NAMALWA (cell line): Measurements from ENCODE around the gene MTG2.

ENCODE experiments used
- DNase-seq: peaks from one replicate; pipeline ENCODE4 v3.0.0-alpha.2; 2015; ENCODE audit warnings: low spot score

MTG2 gene

DNA sequence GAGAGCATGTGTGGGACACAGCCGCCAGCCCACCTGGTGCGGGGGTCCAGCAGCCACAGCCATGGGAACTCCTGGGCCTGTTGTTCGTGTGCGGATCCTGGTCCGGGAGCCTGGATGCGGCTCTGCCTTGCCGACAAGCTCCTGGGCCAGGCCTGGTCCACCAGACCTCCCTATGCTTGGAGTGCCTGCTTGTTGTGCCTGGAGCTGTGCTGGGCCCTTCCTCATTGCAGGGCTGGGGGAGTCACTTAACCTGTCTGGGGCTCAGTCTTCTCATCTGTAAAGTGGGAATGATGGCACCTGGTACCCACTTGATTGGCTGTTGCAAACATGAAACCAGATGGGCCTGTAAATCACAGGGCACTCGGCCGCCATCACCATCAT is 52.9 kb downstream of the MTG2 start:
- no peak for DNase-seq

DNA sequence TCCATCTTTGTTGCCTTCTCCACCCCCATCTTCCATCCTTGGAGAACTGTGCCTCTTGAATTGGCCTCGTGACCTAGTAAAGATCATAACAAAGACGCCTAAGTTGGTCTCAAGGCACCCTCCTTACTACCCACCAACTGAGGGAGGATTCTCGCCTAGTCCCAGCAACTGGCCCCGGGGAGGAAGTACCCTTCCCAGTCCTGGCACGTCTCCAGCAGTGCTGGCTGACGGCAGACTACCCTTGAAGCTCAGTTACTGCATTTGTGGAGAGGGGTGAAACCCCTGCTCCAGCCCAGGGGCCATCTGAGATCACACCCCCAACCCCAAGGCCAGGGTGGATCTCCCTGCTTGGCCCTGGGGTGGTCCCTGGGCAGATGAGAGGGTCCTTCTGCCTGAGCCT is 53.4 kb downstream of the MTG2 start:
- no peak for DNase-seq

DNA sequence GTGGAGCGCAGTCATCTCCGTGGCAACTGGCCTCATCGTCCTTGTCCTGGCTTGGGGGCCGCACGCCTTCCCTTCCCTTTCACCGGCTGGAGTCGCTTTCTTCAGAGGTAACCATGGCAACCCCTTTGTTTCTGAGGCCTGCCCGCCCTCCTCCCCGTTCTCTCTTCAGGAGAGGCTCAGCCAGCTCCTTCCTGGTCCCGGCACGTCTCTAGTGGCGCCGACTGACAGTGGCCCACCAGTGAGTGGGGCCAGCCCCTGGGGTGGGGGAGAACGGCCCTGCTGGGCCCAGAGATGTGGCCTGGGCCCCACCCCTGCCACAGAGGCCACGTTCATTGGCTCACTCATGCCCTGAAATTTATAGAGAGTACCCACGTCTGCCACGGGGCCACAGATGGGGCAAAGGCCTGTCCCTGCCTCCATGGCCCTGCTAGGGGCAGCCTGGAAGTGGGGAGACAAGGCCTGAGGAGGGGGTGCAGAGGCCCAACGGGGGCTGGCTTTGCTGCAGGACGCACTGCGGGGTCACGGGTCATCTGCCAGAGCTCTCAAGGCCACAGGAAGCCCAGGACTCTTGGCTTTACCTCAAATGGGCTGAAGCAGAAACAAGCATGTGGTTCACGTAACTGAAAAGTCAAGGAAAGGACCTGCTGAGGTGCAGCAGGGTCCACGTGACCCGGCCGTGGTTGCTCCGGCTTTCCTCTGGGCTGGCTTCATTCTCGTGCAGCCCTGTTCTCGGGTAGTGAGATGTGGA is 54.1 kb downstream of the MTG2 start:
- no peak for DNase-seq

DNA sequence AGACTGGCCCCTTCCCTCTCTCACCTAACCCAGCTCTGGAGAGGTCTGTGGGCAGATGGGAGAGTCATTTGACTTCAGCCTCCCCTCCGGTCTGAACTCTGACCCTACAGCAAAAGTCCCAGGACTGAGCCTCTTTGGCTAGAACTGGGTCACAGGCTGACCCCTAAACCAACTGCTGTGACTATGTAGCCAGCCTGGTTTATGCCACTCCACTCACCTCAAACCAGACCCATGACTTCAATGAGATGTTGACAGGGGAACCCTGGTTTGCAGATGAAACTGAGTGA is 54.6 kb downstream of the MTG2 start:
- no peak for DNase-seq

DNA sequence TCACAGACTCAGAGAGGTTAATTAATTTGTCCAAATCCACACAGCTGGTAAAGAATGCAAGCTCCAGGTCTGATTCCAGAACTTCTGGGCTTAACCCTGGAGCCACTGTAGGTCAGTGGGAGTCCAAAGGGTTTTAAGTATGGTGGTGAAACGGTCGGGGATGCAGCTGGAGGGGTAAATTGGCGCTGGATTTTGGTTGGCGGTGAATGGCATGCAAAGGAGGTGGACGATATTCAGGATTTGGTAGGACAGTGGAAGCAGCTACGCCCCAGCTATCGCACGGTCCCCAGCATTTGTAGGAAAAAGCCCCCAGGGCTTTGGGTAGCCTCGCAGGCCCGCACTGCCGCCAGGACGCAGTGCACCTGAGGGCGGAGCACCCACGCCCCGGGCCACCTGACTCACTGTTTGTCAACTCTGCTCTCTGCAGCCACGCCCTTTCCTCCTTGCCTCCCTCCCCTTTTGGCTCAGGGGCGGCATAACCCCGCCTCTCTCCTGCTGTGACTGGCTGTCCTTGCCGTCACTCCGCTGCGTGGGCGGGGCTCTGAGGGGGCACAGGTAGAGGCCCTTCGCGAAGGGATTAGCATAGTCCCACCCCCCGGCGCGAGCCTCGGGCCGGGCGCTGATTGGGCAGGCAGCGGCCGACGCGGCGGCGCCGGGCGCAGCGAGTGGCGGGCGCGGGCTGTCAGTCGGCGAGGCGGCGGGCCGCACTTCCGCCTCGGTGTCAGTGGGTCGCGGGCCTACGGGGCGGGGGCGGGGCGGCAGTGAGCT is 55.2 kb downstream of the MTG2 start, which contains the start of gene OSBPL2:
Gene OSBPL2 (plus strand): TSS at position 721 of the 768 bp plus-strand sequence. CDS start 17,664 bp downstream, outside the sequence.
- DNase-seq, result peak; percentile 99

DNA sequence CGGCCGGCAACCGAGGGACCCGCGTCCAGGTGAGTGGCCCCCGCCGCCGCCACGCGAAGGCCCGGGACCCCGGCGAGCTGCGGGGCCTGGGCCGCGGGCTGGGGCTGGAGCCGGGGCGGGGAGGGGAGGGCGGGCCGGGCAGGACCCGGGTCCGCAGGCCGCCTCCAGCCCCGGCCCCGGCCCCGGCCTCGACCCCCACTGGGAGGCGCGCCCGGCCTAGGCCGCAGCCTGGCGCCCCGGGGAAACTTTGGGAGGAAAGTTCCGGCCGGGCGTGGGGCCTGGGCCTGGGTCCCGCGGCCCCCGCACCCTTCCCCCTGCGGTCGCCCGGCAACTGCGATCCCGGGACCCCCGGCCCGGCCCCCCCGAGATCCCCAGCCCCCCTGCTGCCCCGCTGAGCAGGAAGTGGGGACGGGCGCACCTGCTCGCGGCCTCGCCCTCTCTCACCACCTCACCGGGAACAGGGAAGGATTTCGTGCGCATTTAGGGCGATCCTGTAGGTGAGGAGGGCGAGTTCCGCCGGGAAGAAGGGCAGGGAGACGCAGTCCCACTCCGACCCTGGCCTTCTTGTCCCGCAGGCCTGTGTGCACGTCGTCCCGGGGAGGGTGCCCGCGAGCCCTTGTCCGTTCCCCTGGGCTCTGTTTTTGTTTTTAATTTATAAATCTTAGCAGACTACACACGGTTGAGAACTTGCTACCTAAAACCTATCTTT is 55.9 kb downstream of the MTG2 start:
- no peak for DNase-seq

DNA sequence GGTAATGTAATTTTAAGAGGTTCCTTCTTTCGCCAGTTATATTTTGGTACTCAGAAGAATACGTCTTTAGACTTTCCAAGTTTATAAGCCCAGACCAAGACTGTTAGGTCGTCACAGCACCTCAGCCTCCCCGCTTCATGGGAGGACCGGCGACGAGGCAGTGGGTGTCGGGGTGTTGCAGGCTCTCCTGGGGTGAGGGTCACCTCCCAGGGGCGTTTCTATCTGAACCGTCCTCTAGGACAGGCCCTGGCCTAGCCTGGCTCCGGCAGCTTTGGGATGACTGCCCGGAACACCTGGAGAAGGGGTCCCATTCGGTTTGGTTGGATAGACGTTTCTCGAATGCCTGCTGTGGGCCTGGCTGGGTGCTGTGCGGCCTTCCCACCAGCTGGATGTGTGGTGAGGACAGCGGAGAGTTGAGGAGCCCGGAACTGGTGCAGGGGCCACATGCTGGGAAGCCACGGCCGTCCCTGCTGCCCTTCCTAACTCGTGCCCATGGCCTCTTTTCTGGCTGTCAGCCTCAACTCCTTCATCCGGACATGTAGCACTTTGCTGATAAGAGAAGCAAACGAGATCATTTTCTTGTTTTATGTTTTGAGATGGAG is 56.6 kb downstream of the MTG2 start:
- DNase-seq, result no peak

DNA sequence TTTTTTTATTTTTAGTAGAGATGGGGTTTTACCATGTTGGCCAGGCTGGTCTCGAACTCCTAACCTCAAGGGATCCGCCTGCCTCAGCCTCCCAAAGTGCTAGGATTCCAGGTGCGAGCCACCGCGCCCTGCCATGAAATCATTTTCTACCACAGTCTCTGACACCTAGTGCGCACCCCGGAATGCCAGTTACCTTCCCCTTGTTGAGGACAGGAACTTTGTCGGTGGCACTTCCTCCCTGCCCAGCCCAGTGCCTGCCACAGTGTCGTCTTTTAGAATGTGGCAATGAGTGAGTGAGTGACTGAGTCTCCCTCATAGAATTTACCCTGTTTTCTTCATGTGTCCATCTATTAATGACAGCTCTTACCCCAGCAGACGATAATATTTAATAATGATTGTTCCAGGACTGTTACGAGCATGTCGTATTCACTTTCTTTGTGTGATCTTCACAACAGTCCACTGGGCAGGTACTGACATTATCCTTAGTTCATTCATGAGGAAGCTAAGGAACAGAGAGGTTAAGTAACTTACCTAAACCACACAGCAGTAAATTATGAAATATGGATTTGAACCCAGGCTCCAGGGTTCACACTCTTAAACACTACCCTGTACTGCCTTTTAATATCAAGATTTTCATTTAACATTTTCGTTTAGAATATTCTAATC is 57.3 kb downstream of the MTG2 start:
- no peak for DNase-seq

DNA sequence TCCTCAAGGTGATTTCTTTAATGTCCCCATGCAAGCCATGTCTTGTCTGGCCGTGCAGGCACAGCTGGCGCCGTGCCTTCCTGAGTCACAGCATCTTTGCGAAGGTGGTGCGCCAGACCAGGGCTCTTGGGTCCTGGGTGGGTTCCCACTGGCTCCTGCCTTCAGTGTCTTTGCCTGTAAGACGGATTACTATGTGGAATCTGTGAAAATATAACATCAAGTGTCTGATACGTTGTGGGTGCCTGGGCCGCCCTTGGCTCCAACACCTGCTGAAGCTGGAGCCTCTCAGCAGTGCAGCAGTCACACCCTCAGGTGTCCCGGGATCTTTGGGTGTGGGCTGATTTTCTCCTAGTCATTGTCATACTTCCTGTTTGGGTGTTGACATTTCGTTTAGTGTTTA is 58.7 kb downstream of the MTG2 start:
- DNase-seq, result no peak

DNA sequence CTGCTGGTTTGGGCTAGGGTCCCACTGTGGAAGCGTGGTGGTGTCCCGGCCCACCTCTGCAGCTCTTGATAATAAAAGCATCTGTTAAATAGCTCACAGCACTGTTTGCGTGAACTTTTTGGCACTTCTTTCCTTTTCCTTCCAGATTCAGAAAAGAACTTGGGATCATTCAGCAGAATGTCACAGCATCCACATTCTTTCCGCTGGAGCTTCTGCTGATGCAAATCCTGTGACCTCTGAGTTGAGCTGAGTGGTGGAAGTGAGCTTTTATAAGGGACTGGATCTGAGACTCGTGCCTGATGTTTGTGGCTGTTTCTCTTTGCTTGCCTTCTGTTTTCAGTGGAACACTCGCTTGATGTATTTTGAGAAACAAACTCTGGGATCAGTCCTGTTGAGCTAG is 59.3 kb downstream of the MTG2 start:
- DNase-seq, result no peak

DNA sequence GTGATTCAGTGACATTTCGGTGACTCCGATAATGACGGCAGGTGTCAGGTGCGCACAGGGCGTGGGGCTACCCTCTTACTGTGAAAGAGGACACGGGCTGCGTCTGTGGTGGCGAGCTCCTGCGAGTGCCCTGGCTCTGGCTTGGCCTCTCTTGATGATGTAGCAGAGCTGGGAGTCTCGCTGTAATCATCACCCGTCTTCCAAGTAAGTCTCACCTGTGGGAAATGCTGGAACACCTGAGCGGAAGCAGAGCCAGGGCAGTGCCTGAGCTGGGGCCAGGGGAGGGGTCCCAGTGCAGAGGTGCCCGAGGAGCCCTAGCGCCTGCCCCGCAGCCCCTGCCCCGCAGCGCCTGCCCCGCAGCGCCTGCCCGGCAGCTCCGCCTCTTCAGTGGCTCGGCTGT is 60.3 kb downstream of the MTG2 start:
- no peak for DNase-seq

DNA sequence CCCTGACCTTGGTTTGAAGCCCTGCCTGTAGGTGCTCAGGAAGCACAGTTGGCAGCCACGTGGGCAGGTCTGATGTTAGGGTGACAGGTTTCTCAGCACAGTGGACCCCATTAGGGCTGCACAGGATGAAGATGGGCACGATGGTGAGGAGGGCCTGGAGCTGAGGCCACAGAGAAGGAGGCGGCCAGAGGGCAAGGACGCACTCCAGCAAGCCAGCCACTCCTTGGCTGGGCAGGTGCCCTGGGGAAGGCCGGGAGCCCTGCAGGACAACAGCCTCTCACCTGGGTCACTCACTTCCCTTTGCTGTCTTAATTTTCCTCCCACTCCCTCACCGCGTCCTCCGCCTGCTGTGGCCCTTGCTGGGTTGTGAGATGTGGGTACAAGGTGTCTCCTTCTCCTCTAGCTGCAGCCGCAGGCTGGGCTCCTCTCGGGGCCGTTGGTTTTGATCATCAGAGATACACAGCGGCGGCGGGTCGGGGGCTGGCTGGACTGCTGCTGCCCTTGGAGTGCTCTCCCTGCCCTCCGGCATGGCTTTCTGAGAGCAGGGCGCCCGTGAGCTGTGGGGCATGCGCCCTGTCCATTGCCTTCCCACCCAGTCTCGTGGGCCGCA is 61.2 kb downstream of the MTG2 start:
- DNase-seq, result no peak

DNA sequence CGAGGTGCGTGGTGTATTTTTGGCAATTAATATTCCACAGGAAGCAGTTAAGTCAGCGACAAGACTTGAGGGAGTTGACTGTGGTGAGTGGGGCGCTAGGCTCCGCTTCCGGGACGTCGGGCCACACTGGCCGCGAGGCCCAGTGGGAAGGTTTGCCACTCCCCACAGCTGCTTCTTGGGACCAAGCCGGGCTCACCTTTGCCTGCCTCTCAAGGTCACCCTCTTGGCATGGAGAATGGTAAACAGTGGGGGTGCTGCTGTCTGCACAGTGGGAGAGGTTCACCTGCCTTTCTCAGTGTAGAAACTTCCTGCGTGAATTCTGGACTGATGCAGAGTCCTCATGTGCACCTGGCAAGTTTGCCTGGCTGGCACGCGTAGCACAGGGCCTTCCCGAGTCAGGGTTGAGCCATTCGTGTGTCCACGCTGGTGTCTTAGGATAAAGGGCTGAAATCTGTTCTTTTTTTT is 61.8 kb downstream of the MTG2 start:
- DNase-seq, result no peak

DNA sequence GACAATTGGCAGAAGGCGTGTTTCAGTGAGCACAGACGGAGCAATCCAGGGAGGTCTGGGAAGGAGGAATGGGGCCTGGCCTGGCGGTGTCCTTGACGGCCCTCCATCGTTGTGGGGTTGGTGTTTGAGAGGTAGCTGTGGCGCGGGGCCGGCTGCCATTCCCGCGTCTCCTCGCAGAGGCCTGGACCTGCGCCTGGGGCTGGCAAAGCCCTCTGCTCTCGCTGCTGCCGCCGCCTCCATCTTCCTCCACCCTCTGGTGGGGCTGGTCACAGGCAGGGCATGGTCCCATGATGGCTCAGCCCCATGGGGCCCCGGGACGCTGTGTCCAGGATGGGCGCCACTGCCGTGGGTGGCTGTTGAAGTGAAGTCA is 63.1 kb downstream of the MTG2 start:
- DNase-seq, result no peak

DNA sequence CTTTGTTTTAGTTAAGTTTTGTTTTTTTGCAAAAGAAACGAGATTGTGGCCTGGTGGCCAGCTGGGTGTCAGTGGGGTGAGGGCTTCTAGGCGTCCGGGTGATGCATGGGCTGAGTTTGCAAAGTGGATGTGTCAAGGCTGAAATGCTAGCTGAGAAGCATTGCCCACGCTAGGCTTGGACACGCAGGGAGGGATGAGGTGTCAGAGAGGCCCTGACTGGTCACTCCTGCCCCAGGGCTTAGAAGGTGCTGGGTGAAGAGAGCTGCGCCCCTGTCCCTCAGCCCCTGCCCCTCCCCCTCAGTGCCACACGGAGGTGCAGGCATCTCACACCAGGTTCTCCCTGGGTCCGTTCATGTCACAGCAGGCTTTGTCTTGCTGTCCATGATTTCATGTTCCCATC is 63.6 kb downstream of the MTG2 start:
- no peak for DNase-seq

DNA sequence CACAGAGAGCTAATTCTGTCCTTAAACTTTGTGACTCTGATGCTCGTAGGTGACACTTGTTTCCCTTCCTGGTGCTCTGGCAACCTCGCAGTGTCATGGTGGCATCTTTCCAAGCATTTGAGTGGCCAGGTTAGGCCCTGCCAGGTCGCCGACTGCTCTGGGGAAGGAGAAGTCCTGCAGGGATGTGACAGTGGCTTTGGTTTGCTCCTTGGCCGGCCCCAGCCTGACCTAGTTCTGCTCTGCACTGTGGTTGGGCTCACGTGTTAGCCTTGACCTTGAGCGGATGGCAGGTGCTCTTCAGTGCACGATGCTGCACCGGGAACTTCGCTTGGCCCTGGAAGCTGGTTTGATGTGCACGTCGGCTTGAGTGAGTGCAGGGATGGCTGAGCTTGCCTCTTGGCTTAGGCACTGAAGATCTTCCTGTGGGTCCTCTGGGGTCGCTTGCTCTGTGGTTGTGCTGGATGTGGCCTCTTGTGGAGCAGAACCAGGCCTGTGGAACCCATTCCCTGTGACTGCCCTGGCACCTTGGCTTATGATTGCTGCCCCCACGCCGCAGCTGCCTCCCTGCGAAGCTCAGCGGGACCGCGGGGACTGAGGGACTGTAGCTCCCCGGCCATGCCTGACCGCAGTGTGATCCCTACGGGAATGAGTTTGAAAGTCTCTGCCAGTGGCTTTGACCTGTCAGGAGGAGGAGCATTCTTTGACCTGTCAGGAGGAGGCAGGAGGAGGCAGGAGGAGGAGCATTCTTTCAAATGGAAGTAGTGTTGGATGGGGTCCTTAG is 64.2 kb downstream of the MTG2 start:
- no peak for DNase-seq

DNA sequence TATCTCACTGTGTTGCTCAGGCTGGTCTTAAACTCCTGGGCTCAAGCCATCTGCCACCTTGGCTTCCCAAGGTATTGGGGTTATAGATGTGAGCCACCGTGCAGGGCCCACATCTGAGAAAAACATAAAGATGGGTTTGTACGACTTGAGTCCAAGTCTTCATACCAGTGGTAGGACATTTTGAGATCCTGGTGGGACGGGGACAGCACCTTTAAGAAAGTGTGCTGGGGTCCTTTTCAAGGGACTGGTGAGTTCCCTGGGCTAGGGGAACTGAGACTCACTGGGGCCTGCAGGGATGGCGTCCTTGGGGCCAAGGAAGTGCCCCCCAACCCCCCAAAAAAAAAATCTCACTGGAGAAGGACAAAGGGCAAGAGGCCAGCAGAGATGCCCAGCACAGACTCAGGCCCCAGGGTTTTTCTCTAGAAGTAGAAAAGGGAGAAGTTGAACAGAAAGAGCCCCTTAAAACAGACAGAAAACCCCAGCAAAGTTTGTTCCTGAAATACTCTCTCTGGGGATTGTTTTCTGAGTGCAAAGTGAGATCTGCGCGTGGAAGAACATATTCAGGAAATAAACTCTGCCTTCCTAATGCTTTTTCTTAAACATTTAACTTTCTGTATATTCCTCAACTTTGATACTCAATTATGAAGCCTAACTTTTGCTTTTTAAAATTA is 66.2 kb downstream of the MTG2 start:
- no peak for DNase-seq

DNA sequence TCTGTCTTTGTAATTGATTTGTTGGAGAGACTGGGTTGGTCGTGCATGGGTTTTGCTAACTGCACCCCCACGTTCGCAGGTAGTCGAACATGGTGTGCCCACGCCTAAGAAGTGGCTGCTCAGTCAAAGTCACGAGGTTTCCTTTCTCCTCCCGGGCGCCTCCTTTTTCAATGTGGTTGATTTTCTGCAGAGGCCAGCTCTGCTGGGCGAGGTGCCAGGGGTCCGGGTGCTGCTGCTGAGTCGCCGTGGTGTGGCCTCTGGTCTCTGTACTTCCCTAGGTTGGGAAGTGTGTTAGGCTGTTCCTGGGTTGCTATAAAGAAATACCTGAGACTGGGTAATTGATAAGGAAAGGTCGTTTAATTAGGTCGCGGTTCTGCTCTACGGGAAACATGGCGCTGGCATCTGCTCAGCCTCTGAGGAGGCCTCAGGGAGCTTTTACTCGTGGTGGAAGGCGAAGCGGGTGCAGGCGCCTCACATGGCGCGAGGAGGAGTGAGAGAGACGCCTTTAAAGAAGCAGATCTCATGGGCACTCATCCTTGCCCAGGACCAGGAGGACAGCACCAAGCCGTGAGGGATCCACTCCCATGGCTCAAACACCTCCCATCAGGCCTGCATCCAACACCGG is 69.6 kb downstream of the MTG2 start:
- no peak for DNase-seq
